Bone marrow (tissue), 2 donors: Measurements from ENCODE around the gene SERPINA5.
"Not testable (repeated sequence)": the region's sequence is repeated elsewhere in the genome, so short reads cannot be mapped to it uniquely, and the experiment has no call there.

ENCODE experiments used
- DNase-seq, 2 donors: peaks; one replicate each; lab custom pipeline; 2025; lab: John Stamatoyannopoulos, UW

Gene SERPINA5

DNA sequence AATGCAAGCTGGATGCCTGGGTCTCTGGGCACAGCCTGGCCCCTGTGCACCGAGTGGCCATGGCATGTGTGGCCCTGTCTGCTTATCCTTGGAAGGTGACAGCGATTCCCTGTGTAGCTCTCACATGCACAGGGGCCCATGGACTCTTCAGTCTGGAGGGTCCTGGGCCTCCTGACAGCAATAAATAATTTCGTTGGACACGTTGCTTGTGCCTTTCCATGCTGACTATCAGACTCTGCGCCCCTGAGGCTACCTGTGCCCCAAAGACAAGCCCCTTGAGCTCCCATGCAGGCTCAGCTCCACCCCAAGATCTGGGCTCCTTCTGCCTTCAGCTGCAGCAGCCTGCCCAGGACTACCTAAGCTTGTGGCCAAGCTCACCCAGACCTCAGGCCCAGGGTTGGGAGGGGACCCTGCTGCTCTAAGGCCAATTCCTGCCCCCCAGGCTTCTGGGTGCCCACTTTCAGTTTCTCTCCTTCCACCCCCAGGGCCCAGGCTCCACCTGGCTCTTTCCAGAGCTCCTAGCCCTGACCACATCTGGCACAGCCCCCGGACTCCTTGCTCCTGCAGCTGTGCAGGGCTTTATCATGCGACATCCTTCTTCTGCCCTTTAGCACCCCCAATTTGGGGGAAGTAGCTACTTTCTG is 42.8 kb downstream of the SERPINA5 start:
- no peak for DNase-seq

DNA sequence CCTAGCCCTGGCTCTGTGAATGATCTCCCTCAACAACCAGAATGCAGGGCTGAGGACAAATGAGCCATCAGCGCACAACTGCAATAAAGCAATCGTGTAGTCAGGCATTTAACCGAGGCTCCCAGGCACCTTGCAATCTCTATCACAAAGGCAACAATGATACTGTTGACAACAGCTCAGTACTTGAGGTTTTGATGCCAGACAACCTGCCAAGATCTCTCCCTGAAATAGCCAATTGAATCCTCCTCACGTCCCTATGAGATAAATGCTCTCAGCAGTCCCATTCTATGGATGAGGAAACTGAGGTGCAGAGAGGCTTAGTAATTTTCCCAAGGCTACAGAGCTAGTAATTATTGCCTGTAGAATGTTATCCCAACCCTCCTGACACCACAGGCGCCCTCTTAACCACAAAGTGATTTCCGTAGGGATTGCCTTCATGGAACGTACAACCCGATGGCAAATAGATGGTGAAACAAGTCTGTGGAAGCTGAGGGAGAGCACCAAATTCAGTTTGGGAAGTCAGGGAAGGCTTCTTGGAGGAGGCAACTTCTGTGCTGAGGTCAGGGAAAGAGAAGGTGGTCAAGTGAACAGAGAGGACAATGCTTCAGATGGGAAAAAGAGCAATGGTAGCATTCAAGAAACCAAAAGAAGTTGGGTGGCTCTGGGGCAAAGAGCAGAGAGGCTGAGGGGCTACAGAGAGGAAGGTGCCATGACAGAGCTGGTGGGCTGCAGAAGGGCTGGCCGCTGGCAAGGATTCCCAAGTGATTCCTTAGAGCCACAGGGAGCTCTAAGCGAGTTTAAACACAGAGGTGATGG is 43.5 kb downstream of the SERPINA5 start:
- no peak for DNase-seq

DNA sequence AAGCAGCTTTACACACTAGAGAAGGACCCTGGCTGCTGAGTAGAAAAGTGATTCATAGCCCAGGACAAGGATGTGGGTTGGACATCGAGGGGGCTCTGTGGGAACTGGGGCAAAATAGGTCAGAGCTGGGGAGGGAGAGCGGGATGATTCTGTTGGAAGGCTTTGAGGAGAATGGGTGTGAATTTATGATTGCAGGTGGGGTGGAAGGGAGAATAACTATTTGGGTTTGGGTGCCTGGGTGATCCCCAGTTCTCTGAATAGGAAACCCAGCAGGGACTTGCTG is 44.1 kb downstream of the SERPINA5 start:
- DNase-seq: no peak

DNA sequence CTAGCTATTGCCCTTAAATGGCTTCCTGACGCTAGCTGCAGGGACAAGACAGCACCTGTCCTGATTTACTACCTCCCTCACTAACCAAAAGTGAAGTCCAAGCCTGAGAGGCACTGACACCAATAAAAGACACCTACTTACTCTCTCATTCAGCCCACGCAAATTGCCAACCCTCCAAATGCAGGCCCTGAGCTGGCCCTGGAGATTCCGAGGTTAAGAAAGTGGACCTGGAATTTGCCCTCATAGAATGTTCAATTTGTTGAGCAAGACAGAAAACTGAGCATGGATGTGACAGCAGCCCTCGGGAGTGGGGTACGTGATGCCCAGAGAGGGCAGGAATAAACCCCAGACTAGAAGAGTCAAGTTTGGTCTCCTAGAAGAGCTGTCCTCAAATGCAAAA is 47.4 kb downstream of the SERPINA5 start:
- no peak for DNase-seq

DNA sequence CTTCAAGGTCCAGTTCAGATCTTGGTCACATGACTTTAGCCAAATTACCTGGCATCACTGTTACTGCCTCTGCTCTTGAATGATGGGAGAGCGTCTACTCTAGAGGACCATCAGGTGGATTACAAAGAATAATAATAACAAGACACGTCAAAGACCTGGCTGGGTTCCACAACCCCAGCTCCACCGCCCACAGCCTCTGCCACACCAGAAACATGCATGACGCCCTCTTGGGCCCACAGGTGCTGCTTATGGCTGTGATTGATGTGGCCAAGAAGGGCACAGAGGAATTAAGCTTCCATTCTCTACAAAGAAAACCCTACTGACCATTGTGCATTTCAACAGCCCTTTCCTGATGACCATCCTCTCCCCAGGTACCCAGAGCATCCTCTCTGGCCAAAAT is 49.2 kb downstream of the SERPINA5 start:
- DNase-seq: no peak

DNA sequence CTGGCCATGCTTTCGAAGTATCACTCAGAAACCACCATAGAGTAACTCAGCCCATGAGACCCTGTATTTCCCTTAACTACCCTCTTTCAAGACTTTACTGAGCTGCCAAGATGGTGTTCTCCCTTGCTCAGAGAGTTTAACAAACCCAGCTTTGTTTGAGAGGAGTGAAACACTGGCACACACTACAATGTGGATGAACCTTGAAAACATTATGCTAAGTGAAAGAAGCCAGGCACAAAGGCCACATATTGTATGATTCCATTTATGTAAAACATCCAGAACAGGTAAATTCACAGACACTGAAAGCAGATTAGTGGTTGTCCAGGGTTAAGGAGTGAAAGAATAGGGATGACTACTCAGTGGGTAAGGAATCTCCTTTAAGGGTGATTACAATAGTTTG is 49.8 kb downstream of the SERPINA5 start:
- no peak for DNase-seq

DNA sequence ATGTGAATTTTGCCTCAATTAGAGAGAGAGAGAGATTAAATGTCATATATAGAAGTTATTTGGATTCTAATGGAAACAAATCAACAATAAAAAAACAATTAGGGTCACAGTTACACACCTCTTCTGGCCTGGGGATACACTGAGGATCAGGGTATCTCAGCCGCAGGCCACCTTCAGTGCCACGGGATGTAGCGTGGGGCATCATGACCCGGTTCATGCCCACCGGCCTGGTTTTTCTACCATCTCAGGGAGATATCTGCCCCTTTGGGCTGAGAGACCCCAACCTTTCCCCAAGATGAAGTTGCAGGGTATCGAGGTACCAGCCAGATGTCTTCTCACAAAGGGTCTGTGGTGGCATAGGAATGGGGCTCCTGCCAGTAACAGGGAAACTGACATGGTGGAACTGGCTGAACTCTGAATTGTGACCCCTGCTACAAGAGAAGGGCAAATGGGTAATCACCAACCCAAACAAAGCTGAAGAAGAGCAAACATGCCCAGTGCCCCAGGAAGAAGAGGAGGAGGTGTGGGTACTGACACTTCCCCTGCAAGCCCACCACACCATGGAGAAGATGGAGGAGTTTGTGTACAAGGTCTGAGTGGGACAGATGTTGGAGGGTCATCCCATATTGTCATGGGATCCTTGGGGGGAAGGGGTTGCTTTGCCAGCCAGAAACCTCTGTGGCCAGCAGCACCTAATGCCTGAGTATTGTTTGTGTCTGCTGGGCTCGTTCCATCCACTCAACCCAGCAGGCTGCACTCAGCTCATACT is 50.5 kb downstream of the SERPINA5 start:
- no peak for DNase-seq

DNA sequence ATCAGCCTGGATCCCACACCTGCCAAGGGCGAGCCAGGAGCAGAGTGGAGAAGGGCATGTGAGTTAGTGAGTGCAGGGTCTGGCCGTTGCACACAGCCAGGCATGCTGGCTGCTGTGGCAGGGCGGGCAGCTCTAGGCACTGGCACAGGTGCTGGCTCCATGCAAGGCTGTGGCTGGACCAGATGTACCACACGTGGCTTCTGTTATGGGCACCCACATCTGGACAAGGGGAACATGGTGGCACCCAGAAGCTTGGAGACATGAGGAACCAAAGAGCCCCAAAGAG is 51.0 kb downstream of the SERPINA5 start:
- DNase-seq: no peak

DNA sequence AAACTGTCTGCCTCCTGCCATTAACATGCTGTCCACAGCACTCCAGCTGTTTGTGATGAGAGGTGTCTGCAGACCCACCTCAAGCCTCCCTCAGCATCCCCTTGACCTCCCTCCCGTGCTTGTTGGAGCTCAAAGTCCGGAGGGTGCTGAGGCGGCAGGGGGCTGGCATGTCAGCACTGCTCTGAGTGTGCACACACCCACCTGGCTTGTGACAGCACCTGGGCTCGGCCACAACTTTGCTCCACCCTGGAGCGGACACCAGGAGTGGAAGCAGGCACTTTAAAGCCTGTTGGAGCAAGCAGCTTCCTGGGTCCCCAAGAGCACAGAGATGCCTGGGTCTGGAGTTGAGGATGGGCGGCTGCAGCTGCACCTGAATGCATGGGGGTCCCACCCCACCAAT is 51.9 kb downstream of the SERPINA5 start:
- no peak for DNase-seq

DNA sequence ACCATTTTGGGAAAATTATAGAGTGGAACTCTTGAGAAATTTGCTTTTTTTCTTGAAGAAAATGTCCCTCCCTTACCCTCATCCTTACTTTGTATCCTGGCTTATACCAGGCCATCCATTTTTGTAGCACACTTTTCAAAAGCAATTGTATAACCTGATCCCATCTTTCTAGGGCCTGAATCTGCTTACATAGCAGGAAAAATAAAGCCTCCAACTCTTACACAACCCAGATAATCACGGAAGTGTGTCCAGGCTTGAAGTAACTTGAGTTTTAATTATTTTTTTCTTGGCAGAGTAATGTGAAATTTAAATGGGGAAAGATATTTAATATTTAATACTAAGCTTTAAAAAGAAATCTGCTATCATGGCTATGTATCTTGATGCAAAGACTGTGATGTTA is 53.9 kb downstream of the SERPINA5 start:
- no peak for DNase-seq

DNA sequence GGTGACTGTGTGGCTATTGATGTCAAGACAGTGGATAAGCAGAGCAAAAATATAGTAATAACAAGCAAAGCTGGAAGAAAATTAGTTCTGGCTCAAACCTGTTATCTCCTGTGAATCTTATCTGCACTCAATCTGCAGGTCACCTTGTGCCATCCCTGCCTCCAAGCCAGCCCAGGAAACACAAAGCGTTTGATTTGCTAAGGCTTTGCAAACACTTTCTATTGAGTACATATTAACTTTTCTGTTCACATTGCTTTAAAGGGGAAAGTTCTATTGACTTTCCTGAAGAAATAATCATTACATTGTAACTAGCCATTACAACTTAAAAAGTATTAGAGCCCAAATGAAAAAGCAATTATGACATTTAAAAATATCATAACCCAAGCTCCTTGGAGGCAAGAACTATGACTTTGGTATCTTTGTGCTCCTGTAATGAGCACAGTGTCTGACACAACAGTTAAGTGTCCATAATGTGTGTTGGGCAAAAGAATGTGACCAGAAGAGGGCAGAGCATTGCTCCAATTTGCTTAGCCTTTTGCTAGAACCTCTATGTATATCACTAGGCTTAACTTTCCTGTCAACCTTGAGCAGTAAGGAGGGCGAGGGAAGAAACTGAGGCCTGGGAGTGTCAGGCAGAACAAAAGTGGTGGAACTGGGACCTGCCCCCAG is 55.7 kb downstream of the SERPINA5 start:
- no peak for DNase-seq

DNA sequence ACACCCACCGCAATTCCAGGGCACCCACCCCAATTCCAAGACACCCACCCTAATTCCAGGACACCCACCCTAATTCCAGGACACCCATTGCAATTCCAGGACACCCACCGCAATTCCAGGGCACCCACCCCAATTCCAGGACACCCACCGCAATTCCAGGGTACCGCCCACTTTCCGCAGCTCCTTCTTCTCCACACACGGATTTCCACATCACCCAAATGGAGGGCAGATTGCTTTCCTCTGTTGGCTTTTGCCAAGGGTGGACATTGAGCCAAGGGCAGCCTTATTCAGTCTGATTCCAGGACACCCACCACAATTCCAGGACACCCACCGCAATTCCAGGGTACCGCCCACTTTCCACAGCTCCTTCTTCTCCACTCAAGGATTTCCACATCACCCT is 56.6 kb downstream of the SERPINA5 start:
- DNase-seq: not testable (repeated sequence)

DNA sequence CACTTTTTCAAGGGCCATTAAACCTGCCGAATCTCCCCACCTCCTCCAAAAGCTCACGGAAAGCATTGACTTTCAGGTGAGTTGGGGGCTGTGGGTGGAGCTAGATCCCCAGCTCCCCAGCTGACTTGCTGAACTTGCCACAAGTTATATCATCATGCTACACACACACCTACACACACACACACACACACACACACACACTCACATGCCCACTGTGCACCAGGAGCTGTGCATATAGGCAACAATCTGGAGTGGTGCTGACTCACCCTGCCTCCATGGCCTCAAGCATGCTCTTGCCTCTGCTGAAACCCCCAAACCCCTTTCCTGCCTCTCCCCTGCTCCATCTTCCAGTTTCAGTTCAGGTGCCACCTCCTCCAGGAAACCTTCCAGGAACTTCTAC is 57.1 kb downstream of the SERPINA5 start:
- no peak for DNase-seq

DNA sequence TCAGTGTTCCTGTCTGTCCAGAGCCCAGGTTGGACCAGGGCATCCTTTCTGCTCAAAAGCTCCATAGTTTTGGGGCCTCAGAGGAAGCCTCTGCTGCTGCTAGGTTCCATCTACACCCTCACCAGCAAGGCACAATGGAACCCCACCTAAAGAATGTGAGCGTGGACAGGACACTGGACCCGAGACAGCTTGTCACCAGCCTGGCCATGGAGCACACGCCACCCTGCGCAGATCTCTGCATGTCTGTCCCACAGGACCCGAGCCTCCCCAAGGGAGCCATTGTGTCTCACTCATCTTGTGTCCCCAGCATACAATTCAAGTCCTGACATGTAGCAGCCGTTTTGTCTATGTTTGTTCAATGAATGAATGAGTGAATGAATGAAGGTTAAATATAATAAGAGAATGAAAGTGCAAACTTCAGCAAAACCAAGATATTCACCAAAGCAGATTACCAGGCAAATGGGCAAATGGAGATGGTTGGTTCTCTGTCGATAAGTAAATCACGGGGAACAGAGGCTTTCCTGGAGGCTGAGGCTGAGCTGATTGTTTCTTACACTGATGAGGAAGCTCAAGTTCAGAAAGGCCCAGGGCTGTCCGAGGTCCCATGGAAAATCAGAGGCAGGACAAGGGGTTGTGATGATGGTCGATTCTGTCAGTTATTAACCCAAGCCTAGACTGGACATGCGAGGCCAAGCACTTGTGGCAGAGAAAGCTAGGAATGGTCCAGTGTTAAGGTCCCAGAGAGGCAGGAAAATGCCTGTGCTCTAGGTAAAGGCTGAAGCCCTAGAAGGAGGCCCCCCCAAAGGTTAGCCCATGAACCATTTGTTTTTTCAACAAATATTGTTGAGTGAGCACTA is 58.0 kb downstream of the SERPINA5 start:
- DNase-seq: no peak

DNA sequence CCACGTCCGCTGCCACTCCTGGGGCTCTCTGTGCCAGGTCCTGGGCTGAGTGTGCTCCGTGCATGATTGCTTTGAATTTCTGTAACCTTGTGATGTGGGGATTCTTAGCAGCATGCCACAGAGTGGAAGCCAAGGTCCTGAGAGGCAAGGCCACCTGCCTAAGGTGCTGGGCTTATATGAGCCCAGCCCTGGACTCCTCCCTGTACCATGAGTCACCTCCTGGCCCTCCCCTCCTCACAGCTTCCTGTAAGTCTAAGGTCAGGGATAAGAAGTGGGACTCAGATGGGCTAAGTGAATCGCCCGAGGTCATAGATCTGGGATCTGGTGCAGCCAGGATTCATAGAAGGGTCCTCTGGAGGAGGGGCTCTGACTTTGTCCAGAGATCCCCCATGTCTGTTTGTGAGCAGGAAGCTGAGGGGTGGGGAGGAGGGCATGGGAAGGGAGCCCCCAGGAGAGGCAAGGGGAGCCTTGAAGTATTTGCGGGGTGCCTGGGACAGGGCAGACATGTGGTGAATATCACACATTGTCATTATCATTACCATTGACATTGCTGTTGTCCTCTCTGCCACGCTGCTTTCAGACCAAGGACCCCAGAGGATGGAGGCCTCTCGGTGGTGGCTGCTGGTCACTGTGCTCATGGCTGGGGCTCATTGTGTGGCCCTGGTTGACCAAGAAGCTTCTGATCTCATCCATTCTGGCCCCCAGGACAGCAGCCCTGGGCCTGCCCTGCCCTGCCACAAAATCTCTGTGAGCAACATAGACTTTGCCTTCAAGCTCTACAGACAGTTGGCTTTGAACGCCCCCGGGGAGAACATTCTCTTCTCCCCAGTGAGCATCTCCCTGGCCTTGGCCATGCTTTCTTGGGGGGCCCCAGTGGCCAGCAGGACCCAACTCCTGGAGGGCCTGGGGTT is 59.8 kb downstream of the SERPINA5 start:
- DNase-seq: no peak

DNA sequence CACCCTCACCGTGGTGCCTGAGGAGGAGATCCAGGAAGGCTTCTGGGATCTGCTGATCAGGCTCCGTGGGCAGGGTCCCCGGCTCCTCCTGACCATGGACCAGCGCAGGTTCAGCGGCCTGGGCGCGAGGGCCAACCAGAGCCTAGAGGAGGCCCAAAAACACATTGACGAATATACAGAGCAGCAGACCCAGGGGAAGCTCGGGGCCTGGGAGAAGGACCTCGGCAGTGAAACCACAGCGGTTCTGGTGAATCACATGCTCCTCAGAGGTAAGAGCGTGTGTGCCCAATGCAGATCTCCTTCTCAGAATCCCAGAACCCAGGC is 60.4 kb downstream of the SERPINA5 start:
- no peak for DNase-seq
